Measurements from ENCODE around the gene HRH2. TPM values are rescaled to one million over a fixed set of nuclear protein-coding genes. Genes with fewer than 3 reads are reported as not detected.

Gene HRH2
- total and polyA plus RNA-seq, 2 donors, result 1.4 to 6.2 TPM

- H3K27ac ChIP-seq (ENCODE audit: low read depth), result no peak overlapping the region
- WGBS, result 78% methylated on average over 5 of the region's 5 CpGs
- no peak overlapping the region for H3K4me3 ChIP-seq (ENCODE audit: low read depth, low read length)
- no peaks in the 10 kb centered on the region for H3K4me1 ChIP-seq (ENCODE audit: insufficient read depth)
- no peaks in the 10 kb centered on the region for H3K36me3 ChIP-seq (ENCODE audit: insufficient read depth)
- DNase-seq (ENCODE audit: extremely low spot score), result no peak
Observed at GRCh38 chr5:175674731-175675346, 17.0 kb downstream of the HRH2 start.

DNA sequence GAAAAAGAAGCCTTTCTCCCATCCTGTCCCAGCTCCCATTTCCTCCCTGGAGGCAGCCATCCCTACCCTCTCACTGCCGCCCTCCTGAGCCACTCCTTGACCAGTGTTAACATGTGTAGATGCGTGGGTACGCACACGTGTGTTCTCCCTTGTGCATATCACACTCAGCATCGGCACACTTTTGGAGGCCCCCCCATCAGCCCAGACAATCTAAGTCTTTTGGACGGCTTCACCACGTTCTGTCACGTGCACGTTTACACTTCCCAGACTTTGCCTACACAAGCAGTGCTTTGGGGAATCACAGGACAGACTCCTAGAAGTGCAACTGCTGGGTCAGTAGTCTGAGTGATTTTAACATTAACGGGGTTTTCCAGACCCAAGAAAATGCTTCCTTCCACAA lies 18.0 kb downstream of the HRH2 start:
- no peak for DNase-seq (ENCODE audit: extremely low spot score)
- 70% methylated on average over 10 of the region's 10 CpGs for WGBS
- Histone ChIP-seq H3K36me3 (ENCODE audit: insufficient read depth) (no peaks in the 10 kb centered on the region), H3K4me3 (ENCODE audit: low read depth, low read length) (no peak overlapping the region), H3K4me1 (ENCODE audit: insufficient read depth) (no peaks in the 10 kb centered on the region), H3K27ac (ENCODE audit: low read depth) (no peak overlapping the region)

GRCh38 chr5:175677571-175677970 lies 19.7 kb downstream of the HRH2 start:
- Histone ChIP-seq H3K36me3 (ENCODE audit: insufficient read depth) (no peaks in the 10 kb centered on the region), H3K4me3 (ENCODE audit: low read depth, low read length) (no peak overlapping the region), H3K4me1 (ENCODE audit: insufficient read depth) (no peaks in the 10 kb centered on the region), H3K27ac (ENCODE audit: low read depth) (no peak overlapping the region)
- 76% methylated on average over 13 of the region's 13 CpGs for WGBS
- DNase-seq (ENCODE audit: extremely low spot score), result no peak

DNA sequence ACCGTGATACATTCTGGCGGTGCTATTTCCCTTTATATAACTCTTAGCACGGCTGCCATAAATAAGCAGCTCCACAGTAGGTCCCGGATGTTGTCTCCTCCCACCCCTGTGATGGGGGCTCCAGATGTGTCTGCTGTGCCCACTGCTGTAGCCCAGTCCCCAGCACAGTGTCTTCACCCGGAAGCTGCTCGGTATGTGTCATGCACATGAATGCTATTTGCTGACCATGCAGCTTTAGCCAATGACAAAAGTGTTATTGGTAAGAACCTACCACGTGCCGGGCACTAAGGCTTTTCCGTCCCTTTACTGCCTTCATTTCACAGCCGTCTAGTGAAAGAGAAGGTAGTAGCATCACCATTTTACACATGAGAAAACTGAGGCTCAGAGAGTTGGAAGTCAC lies 20.2 kb downstream of the HRH2 start:
- no peaks in the 10 kb centered on the region for H3K36me3 ChIP-seq (ENCODE audit: insufficient read depth)
- H3K27ac ChIP-seq (ENCODE audit: low read depth), result no peak overlapping the region
- H3K4me3 ChIP-seq (ENCODE audit: low read depth, low read length), result no peak overlapping the region
- 74% methylated on average over 10 of the region's 10 CpGs for WGBS
- H3K4me1 ChIP-seq (ENCODE audit: insufficient read depth), result no peaks in the 10 kb centered on the region
- DNase-seq (ENCODE audit: extremely low spot score), result no peak

DNA sequence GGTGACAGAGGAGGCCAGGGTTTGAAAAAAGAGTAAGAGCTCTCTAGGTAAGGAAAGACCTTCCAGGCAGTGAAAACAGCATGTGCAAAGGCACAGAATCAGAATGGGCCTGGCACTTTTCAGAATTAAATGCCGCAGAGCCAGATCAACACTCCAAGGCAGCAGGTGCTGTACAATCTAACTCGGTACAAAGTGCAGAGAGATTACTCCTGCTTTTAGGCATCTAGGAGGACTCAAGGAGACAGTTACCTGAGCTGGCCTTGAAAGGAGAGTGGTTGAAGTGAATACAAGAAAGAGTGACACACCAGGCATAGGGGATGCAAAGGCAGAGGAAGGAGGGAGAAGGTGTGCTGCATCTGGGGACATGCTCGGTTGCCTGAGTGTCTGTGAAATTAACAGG lies 21.5 kb downstream of the HRH2 start:
- H3K36me3 ChIP-seq (ENCODE audit: insufficient read depth), result no peaks in the 10 kb centered on the region
- WGBS, result 87% methylated on average over 3 of the region's 3 CpGs
- no peak overlapping the region for H3K4me3 ChIP-seq (ENCODE audit: low read depth, low read length)
- no peak for DNase-seq (ENCODE audit: extremely low spot score)
- H3K4me1 ChIP-seq (ENCODE audit: insufficient read depth), result no peaks in the 10 kb centered on the region
- no peak overlapping the region for H3K27ac ChIP-seq (ENCODE audit: low read depth)

DNA sequence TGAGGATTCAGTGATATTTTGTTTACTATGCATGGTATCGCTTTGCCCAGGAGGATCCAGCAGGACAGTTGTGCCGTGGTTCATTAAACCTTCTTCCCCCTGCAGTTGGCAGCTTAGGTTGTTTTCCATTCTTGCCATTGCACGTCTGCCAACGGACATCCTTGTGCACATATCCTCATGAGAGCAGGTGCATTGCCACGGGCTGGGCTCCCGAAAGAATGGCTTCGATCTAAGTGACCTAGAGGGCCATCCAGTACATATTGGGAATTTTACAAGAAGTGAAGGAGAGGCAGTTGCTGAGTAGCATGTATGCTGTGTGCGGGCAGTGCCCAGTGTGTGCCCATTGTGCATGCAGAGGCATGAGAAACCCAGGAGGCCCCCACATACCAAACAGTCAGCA lies 22.1 kb downstream of the HRH2 start:
- Histone ChIP-seq H3K4me1 (ENCODE audit: insufficient read depth) (no peaks in the 10 kb centered on the region), H3K27ac (ENCODE audit: low read depth) (no peak overlapping the region), H3K4me3 (ENCODE audit: low read depth, low read length) (no peak overlapping the region), H3K36me3 (ENCODE audit: insufficient read depth) (no peaks in the 10 kb centered on the region)
- WGBS, result 89% methylated on average over 8 of the region's 8 CpGs
- DNase-seq (ENCODE audit: extremely low spot score), result no peak

GRCh38 chr5:175680463-175680862 lies 22.6 kb downstream of the HRH2 start:
- 77% methylated on average over 7 of the region's 7 CpGs for WGBS
- no peak for DNase-seq (ENCODE audit: extremely low spot score)
- no peaks in the 10 kb centered on the region for H3K36me3 ChIP-seq (ENCODE audit: insufficient read depth)
- H3K27ac ChIP-seq (ENCODE audit: low read depth), result no peak overlapping the region
- no peaks in the 10 kb centered on the region for H3K4me1 ChIP-seq (ENCODE audit: insufficient read depth)
- no peak overlapping the region for H3K4me3 ChIP-seq (ENCODE audit: low read depth, low read length)

- DNase-seq (ENCODE audit: extremely low spot score), result no peak
- Histone ChIP-seq H3K4me3 (ENCODE audit: low read depth, low read length) (no peak overlapping the region), H3K27ac (ENCODE audit: low read depth) (no peak overlapping the region), H3K4me1 (ENCODE audit: insufficient read depth) (no peaks in the 10 kb centered on the region), H3K36me3 (ENCODE audit: insufficient read depth) (no peaks in the 10 kb centered on the region)
- 45% methylated on average over 21 of the region's 21 CpGs for WGBS
Observed at GRCh38 chr5:175681045-175681967, 23.4 kb downstream of the HRH2 start.

GRCh38 chr5:175681968-175682340 lies 24.1 kb downstream of the HRH2 start:
- no peak overlapping the region for H3K4me3 ChIP-seq (ENCODE audit: low read depth, low read length)
- H3K4me1 ChIP-seq (ENCODE audit: insufficient read depth), result no peaks in the 10 kb centered on the region
- no peak for DNase-seq (ENCODE audit: extremely low spot score)
- no peak overlapping the region for H3K27ac ChIP-seq (ENCODE audit: low read depth)
- no peaks in the 10 kb centered on the region for H3K36me3 ChIP-seq (ENCODE audit: insufficient read depth)
- WGBS, result 34% methylated on average over 12 of the region's 12 CpGs

GRCh38 chr5:175682664-175683063 lies 24.8 kb downstream of the HRH2 start:
- Histone ChIP-seq H3K4me1 (ENCODE audit: insufficient read depth) (no peaks in the 10 kb centered on the region), H3K4me3 (ENCODE audit: low read depth, low read length) (no peak overlapping the region), H3K36me3 (ENCODE audit: insufficient read depth) (no peaks in the 10 kb centered on the region), H3K27ac (ENCODE audit: low read depth) (no peak overlapping the region)
- DNase-seq (ENCODE audit: extremely low spot score), result no peak
- 88% methylated on average over 8 of the region's 8 CpGs for WGBS

- no peak for DNase-seq (ENCODE audit: extremely low spot score)
- Histone ChIP-seq H3K4me3 (ENCODE audit: low read depth, low read length) (no peak overlapping the region), H3K4me1 (ENCODE audit: insufficient read depth) (no peaks in the 10 kb centered on the region), H3K36me3 (ENCODE audit: insufficient read depth) (no peaks in the 10 kb centered on the region), H3K27ac (ENCODE audit: low read depth) (no peak overlapping the region)
- WGBS, result 97% methylated on average over 15 of the region's 15 CpGs
Observed at GRCh38 chr5:175683231-175683630, 25.4 kb downstream of the HRH2 start.

DNA sequence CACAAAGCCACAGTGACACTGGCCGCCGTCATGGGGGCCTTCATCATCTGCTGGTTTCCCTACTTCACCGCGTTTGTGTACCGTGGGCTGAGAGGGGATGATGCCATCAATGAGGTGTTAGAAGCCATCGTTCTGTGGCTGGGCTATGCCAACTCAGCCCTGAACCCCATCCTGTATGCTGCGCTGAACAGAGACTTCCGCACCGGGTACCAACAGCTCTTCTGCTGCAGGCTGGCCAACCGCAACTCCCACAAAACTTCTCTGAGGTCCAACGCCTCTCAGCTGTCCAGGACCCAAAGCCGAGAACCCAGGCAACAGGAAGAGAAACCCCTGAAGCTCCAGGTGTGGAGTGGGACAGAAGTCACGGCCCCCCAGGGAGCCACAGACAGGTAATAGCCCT lies 26.1 kb downstream of the HRH2 start:
- no peak overlapping the region for H3K4me3 ChIP-seq (ENCODE audit: low read depth, low read length)
- no peaks in the 10 kb centered on the region for H3K36me3 ChIP-seq (ENCODE audit: insufficient read depth)
- WGBS, result 93% methylated on average over 13 of the region's 13 CpGs
- DNase-seq (ENCODE audit: extremely low spot score), result no peak
- H3K4me1 ChIP-seq (ENCODE audit: insufficient read depth), result no peaks in the 10 kb centered on the region
- H3K27ac ChIP-seq (ENCODE audit: low read depth), result no peak overlapping the region

DNA sequence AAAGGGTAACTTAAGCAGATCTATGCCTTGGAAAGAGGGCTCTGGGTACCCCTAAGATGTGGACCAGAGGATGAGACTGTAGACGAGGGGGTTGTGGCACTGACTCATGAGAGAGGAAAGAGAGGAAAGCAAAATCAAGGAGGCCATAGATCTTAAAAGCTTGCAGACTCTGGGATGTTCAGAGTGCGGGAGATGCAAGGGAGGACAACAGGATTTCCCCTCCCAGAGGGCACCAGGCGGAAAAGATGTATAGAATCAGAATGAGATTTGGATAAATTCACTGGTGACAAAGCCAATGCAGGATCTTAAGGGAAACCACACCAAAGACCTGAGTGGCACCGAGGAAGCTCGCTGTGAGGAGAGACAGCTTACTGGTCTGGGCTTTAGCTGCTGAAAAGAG lies 27.1 kb downstream of the HRH2 start:
- H3K4me1 ChIP-seq (ENCODE audit: insufficient read depth), result no peaks in the 10 kb centered on the region
- 88% methylated on average over 5 of the region's 5 CpGs for WGBS
- no peaks in the 10 kb centered on the region for H3K36me3 ChIP-seq (ENCODE audit: insufficient read depth)
- no peak for DNase-seq (ENCODE audit: extremely low spot score)
- H3K27ac ChIP-seq (ENCODE audit: low read depth), result no peak overlapping the region
- H3K4me3 ChIP-seq (ENCODE audit: low read depth, low read length), result no peak overlapping the region

GRCh38 chr5:175685701-175686350 lies 28.0 kb downstream of the HRH2 start:
- DNase-seq (ENCODE audit: extremely low spot score), result no peak
- Histone ChIP-seq H3K4me3 (ENCODE audit: low read depth, low read length) (no peak overlapping the region), H3K36me3 (ENCODE audit: insufficient read depth) (no peaks in the 10 kb centered on the region), H3K4me1 (ENCODE audit: insufficient read depth) (no peaks in the 10 kb centered on the region), H3K27ac (ENCODE audit: low read depth) (no peak overlapping the region)
- WGBS, result 92% methylated on average over 12 of the region's 12 CpGs
